Measurements from ENCODE around the gene ABCA13.

Gene ABCA13

DNA sequence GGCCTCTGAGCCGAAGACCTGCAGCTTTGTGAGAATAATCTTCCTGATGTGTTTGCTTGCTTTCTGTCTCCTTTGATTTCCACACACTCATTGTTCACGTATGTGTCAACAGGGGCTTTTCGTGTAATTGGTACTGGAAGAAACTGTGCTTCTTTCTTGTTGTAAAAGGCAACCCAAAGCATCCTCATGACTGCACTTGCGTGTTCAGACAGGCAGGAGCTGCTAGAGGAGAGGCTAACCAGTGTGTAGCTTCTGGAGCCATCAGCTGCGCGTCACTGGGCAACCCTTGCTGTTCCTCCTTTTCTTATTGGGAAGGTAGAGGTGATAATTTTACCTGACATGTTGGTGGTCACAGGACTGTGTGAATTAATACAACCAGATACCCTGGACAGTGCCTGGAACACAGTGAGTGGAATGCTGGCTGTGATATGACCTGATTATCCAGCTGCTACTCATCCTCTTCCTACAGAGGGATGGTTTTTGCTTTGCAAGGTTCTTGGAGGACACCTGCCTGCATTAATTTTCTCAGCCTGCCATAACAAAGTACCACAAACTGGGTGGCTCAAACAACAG lies 213.0 kb downstream of the ABCA13 start:
- DNase-seq = no peak

DNA sequence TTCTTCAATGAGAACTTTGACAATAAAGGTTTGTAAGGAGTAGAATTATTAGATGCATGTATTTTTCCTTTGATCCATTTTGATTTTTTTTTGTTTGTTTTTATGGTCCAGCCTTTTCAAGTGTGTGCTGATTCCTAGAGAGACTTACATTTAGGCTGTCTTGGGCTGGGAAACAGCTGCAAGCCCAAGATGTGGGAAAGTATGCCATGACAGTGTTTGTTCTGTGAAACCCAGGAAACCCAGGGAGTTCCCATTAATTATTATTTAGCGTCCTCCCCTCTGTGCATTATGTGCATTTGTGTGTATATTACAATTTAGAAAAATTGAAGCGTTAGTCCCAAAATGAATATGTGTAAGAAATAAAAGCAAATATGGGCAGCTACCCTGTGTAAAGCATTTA lies 216.7 kb downstream of the ABCA13 start:
- DNase-seq = no peak

DNA sequence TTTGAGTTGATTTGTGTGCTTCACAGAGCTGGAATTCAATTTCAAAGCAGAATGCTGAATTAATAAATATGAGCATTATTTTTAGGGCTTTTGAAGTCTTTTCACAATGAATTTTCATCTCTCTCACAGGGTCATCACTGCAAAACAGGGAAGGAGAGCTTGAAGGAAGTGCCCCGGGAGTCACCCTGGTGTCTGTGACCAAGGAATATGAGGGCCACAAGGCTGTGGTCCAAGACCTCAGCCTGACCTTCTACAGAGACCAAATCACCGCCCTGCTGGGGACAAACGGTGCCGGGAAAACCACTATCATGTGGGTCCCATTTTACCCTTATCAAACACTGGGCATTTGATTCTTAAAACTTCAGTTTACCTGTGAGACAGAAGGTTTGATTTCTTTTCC lies 217.7 kb downstream of the ABCA13 start:
- DNase-seq = no peak

DNA sequence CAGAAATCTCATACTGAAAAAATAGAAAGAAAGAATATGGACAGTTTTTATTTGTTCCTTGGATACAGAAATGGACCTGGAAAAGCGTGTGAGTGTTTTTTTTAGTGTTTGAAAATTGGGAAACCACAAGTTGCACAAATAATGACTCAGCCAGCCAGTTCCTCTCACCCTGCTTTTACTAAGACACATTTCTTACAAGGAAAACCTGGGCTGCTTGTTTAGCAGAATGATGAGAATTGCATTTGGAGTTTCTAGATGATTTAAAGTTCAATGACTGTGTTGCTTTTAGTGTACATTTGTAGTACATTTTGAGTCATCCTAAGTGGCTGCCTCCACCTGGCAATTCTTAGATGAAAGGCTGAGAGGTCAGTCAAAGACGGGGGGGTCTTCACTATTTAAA lies 218.7 kb downstream of the ABCA13 start:
- no peak for DNase-seq

DNA sequence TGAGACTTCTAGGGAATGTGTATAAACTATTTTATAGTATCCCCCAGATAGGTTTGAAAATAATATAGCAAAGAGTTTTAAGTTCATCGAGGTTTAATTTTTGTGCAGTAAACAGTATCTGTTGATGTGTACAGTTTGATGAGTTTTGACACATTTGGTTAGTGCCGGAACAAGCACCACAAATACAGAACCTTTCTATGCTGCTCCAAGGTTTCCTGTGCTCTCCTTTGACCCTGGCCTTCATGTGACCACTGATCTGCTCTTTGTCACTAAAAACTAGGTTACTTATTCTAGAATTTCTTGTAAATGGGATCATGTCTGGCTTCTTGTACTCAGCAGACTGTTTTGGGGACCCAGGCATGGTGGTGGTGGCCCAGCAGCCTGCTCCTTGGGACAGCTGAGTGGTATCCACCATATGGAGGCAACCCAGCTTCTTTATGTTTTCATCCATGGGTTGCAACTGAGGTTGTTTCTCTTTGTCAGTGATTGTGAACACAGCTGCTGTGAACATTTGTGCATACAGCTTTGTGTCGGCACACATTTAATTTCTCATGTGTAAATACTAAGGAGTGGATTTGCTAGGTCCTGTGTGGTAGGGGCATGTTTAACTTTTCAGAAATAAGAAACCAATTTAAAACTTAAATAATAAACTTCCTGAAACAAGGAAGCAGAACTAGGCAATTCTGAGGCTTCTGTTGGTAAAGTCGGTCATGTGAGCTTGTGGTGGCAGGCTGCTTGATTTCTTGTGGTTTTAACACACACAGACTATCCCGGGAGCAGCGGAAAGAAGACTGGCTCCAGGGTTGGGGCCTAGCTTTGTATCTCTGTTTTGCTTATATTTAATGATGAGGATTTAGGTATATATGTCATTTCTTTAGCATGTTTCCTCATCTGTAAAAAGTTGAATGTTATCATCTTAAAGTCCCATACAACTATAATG lies 219.4 kb downstream of the ABCA13 start:
- no peak for DNase-seq

DNA sequence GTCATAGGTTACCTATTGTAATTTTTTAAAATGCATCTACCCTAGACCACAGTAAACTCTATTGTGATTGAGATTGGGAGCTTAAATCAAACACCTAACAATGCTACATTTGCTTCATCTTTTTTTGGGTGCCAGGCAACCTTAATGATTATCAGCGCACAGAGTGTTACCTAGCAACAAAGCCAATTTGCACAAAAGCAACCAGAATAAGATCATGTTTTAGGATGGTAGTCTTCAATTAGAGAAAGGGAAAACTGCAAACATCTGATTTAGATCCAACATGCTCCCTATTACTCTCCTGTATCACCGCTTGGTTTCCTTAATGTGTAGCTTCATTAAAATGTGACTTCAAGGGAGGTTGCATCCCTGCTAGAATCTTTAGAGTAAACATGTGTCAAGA lies 226.9 kb downstream of the ABCA13 start:
- DNase-seq = no peak

DNA sequence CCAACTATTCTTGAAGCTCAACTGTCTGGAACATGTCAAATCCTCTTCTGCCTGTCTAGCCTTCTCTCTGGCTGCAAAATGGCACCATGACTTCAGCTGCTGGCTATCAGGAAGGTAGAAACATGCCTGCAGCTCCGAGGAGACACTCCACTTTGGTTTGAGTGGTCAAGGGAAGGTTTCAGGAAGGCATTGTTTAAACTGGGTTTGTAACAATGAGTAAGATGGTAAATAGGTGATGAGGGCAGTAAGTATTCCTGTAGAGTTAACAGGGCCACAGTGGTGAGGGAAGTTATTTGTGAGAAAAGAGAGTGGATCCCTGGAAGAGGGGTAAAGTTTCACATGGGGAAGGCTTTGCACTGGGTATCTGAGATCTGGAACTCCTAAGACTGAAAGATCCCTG lies 231.5 kb downstream of the ABCA13 start:
- no peak for DNase-seq

DNA sequence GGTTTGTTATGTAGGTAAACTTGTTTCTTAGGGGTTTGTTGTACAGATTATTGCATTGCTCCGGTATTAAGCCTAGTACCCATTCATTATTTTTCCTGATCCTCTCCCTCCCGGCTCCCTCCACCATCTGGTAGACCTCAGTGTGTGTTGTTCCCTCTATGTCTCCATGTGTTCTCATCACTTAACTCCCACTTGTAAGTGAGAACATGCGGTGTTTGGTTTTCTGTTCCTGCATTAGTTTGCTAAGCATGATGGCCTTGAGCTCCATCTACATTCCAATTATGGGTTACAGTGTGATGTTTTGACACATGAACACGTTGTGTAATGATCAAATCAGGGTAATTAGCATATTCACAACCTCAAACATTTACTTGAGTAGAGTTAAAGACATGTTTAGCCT lies 237.5 kb downstream of the ABCA13 start:
- DNase-seq = no peak

DNA sequence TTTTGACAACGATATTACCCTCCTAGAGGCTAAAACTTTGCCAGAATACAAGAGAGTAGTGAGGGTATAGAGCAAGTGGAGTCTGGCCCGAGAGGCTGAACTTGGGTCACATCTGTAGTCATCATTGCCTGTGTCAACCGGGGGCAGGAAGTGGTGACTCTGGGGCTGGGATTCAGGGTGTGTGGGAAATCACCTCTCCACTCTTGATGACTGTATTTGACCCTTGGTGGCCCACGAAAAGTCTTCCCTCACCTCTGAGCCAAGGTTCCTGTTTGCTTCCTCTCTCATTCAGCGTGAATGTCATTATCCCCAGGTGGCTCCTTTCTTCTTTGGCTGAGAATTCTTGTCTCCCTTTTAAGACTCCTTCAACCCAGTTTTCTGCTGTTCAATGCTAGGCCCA lies 240.4 kb downstream of the ABCA13 start:
- no peak for DNase-seq

DNA sequence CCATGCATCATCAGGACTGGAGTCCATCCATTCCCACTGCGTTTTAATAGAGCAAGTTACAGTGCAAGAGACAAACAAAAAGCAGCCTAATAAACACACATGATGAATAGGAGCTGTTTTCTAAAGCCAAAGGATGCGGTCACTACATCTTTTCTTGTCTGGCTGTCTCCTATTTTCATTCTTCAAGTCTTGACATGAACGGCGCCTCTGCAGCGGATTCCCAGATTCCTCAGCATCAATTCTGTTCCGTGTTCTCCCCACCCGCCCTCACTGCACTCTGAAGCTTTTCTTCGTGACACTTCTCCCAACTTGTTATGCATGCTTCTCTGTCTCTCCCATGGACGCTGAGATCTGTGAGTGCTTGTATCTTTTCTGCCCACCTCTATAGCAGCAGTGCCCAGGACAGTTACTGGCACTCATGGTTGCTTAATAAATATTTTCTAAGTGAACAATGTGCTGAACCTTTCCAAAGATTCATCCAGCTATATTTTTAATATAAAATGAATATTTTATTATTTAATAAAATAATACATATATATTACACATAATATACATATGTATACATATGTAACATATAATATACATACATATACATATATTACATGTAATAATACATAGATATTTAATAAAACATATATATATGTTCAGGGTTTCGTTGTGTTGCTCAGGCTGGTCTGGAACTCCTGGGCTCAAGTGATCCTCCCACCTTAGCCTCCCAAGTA lies 242.9 kb downstream of the ABCA13 start:
- no peak for DNase-seq

DNA sequence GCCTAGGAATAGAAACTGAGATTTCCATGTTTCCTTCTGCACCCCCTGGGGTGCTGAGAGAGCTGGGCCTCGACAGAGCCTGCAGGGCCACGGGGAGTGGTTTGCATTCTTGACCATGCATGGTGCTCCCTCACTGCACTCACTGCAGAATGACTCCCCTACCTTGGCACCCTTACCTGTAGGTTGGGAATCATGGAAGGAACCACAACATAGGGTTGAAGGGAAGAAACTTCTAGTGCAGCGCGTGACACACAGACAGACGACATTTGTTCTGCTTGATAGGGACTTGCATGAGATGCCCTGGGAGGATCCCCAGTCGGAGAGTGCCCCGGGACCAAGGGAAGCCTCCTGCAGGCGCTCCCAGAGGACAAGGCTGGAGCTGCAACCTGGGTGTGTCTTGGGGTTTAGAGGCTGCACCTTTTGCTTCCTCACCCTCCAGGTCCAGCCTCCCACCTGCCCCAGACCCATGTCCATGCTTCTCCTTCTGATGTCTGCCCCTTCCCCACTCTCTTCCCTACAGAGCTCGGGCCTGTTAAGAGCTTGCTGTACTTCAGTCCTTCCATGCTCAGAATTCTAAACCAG lies 245.2 kb downstream of the ABCA13 start:
- no peak for DNase-seq

DNA sequence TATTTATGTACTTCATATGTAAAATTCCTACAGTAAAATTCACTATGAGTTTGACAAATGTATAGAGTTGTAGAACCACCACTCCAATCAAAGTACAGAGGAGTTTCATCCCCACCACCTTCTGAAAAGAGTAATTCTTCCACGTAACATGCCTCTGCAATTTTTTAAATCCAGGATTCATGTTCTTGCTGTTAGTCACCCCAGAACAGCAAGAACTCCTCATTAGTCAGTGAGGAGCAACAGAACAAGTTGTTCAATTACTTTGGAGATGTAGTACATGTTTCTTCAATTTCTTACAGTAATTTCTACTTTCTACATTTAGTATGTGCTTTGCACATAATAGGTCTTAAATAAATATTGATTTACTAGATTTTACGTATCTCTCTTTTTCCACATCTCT lies 248.1 kb downstream of the ABCA13 start:
- DNase-seq = no peak

DNA sequence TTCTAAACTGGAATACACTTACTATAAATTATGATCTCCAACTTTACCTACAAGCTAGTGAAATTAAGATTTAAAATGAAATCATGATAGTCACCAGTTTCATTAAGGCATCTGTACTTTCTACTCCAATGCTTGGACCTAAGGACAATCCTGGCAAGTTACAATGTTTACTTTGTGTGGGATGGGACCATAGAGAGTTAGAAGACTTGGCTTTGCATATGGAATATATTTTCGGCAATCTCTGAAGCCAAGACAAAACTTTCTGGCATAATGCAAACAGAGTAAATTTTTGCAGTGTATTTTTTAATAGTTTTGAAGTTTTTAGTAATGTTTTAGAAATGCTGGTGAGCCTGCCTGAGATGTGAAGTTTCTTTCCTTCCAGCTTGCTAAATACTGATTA lies 248.9 kb downstream of the ABCA13 start:
- no peak for DNase-seq

DNA sequence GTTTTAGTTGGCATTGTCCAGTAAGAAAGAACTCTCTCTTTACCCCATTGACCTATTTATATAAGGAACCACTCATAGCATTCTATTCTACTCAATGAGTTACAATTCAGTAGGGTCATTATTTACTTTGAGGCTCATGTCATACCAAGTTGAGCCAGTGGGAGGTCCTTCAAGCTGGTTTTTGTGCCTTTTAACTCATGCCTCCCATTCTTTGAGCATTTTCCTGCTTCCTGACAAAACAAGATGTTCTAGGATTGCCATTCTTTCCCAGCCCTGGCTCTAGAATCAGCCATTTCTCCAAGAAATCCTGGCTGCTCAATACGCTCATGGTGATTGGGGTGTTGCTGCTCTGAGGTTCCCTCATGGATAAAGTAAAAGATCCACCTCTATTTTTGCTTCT lies 250.1 kb downstream of the ABCA13 start:
- DNase-seq = no peak

DNA sequence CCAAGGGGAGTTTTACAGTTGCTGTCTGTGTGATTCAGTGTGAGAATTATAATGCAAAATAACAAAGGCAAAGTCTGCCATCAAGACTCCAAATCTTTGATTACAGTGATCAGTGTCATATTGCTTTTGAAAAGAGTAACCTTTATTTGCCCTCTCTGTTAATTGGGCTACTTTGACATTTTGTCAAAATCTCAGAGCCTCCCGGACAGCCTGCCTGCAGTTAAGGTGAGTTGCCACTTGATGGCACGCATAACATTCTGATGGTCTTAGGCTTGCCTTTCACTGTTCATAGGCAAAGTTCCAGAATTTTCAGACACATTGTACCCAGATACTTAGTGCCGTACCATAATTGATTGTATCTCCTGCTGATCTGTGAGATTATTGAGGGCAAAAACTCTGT lies 253.5 kb downstream of the ABCA13 start:
- DNase-seq = no peak

DNA sequence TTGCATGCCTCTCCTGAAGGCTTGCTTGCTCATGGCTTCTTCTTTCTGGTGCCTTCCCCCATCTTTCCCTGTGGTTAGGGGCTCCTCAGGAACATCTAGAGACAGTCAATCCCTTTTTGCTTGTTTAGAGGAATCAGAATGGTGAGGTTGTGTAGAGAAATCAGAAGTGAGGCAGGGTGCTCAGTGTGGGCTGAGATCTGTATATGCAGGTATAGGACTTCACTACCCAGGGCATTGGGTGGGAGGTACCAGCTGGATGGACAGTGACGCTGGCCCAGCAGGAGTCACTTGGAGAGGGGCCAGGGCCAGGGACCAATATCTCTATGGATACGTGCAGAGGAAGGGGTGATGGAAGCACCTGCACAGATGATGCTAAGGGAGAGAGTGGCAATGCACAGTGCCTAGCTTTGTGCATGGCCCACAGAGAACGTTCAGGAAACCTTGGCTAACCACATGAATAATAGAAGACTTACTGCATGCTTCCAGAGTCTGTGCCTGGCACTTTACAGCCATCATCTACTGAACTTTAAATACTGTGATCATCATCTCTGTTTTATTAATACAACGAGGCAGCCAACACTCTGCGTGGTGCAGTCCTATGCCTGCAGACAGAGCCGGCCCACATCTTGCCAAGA lies 255.2 kb downstream of the ABCA13 start:
- DNase-seq = no peak

DNA sequence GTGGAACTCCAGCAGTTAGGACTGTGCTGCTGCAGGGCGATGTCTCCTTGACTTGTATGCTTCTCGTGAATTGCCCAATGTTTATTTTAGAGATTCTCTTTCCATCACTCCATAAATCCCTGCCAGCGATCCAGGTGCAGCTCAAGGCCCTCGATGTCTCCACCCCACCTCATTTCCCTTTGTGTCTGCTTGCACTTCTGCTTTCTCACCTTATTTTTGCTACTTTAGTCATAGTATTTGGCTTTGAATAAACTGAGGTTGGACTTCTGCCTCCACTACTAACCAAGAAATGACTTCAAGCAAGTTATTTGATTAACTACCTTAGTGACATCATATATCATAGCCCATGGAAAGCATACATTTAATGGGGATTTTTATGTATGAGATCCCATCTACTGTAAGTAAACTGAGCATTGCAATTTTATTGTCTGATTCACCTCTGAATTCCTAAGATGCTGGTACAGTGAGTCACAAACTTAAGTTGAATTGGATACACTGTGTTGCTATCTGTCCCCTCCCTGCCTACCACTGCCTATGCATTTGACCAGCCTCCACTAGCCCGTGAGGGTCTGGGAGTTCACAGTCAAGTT lies 255.8 kb downstream of the ABCA13 start:
- DNase-seq = no peak

DNA sequence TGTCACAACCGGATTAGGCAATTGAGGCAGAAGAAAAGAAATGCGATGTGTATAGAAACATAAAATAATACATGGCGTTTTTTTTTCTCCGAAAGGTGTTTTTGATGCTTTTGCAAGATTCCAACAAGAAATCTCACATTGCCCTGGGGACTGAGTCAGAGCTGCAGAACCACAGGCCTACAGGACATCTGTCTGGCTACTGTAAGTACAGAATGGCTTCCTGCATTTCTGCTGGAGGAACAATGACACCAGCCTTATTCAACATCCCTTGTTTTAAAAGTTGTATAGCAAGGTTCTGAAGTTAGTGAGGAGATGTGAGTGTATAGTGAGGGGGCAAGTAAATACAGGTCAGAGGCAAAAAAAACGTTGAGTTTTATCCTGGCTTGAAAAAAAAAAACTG lies 256.4 kb downstream of the ABCA13 start:
- no peak for DNase-seq

DNA sequence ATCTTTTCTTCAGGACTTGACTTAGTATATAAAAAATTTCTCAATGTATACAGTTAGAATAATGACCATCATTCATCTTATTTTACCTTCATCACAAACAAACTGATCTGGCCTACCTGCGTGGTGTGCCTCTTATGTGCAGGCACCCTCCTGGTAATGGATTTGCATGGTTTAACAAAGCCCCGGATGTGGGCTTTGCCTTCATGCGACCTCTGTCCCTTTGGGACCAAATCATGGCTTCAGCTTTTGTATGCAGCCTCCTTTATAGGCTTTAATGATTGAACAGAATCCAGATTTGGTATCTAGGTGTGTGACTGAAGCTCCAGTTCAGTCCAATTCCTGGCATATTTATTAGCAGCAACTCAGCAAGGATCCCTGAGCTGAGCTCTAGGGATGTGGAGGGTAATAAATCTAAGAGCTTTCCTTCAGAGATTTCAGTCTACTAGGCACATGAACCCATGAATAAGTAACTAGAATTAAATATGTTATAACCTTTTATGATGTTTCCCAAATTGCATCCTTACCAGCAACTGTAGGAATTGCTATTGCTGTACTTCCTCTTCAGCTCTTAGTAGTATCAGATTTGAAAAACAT lies 256.9 kb downstream of the ABCA13 start:
- no peak for DNase-seq

DNA sequence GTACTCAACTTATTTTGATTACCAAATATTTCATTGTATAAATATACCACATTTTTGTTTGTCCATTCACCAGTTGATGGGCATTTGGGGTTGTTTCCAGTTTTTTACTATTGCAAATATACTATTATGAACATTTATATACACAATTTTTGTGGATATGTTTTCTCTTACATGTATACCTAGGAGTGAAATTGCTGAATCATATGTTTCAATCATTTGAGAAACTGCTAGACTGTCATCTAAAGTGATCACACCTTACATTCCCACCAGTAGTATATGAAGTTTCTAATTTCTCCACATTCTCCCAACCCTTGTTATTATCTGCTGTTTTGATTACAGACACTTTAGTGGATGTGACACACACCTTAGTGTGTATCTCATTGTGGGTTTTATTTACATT lies 257.9 kb downstream of the ABCA13 start:
- DNase-seq = no peak

DNA sequence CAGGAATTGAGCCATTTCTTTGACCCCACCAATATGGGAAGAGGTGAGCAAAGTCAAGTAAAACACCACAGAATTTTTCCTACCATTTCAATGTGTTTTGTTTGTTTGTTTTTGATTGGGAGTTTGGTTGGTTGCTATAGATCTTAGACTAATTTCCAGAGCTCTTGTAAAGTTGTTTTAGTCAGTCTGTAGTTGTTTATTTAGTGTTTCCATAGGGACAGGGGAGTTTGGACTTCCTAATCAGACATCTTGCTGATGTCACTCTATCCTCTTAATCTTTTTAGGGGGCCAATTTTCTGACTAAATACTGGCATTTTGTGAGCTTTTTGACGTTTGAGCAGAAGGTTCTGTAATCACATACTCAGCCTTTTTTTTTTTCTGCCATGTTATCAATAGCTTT lies 266.9 kb downstream of the ABCA13 start:
- no peak for DNase-seq

DNA sequence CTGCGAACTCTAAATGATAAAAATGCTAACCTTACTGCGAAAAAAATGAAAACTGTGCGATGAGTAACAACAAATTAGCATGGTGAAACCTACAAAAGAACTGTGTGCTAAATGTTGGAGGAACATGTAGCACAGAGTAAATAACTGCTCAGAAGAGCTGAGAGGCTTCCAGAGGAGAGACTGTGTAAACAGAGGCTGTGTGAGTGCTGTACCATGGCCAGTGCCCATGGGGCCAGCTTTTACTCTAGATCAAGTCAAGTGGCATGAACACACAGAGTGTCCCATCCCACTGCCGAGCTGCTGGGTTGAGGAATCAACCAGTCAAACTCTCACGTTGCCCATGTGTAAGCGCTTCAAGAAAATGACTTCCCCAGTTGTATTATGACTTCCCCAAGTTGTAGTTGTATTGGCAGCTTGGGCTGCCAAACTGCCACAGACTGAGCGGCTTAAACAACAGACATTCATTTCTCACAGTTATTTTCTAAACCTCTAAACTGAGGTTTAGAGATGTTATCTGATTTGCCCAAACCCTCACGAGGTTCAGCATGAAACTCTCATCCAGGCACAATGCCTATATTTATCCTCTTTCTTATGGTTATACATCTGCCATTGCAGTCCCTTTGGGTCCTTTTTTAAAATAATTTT lies 270.7 kb downstream of the ABCA13 start:
- no peak for DNase-seq

Measured in 8988T (cell line).